HG03432 (cell line): ENCODE results near the gene PLEKHG3.

Experiments used
- ATAC-seq: cut with Tn5 transposase; IDR thresholded peaks from one replicate; pipeline ENCODE4 v1.9.1; 2021; ENCODE audit warnings: mild to moderate bottlenecking, moderate library complexity; ENCODE audit not compliant: unreplicated experiment

The PLEKHG3 gene

GRCh38 chr14:64725879-64726584 is 21.8 kb downstream of the PLEKHG3 start:
- no peak for ATAC-seq

- ATAC-seq, result no peak
These were observed 22.3 kb downstream of the PLEKHG3 start for GRCh38 chr14:64726585-64726890.

GRCh38 chr14:64727551-64728071 is 23.4 kb downstream of the PLEKHG3 start:
- no peak for ATAC-seq

- ATAC-seq, result no peak
These were observed 23.9 kb downstream of the PLEKHG3 start for GRCh38 chr14:64728106-64728505.

- no peak for ATAC-seq
These were observed 24.6 kb downstream of the PLEKHG3 start for GRCh38 chr14:64728856-64729255.

- no peak for ATAC-seq
These were observed 25.3 kb downstream of the PLEKHG3 start for GRCh38 chr14:64729386-64730060.

- no peak for ATAC-seq
These were observed 25.8 kb downstream of the PLEKHG3 start for GRCh38 chr14:64730061-64730440.

GRCh38 chr14:64730681-64731080 is 26.5 kb downstream of the PLEKHG3 start:
- ATAC-seq, result no peak

- ATAC-seq, result no peak
These were observed 26.9 kb downstream of the PLEKHG3 start for GRCh38 chr14:64731141-64731581.

- ATAC-seq, result no peak
These were observed 27.8 kb downstream of the PLEKHG3 start for GRCh38 chr14:64732066-64732465.

- no peak for ATAC-seq
These were observed 28.4 kb downstream of the PLEKHG3 start for GRCh38 chr14:64732536-64733120.

- no peak for ATAC-seq
These were observed 29.1 kb downstream of the PLEKHG3 start for GRCh38 chr14:64733321-64733720.

GRCh38 chr14:64733899-64734298 is 29.7 kb downstream of the PLEKHG3 start:
- no peak for ATAC-seq

GRCh38 chr14:64734990-64735389 is 30.8 kb downstream of the PLEKHG3 start:
- no peak for ATAC-seq

- ATAC-seq, result no peak
These were observed 32.3 kb downstream of the PLEKHG3 start for GRCh38 chr14:64736271-64737169.

- no peak for ATAC-seq
These were observed 33.4 kb downstream of the PLEKHG3 start for GRCh38 chr14:64737391-64738280.

GRCh38 chr14:64738281-64738804 is 34.1 kb downstream of the PLEKHG3 start:
- no peak for ATAC-seq

- ATAC-seq, result no peak
These were observed 37.0 kb downstream of the PLEKHG3 start for GRCh38 chr14:64741200-64741599.

- no peak for ATAC-seq
These were observed 37.7 kb downstream of the PLEKHG3 start for GRCh38 chr14:64741961-64742360.

GRCh38 chr14:64743061-64743460 is 38.8 kb downstream of the PLEKHG3 start:
- ATAC-seq, result no peak
